AG08395 (cell line): ENCODE results near the gene DHH.
"Not testable (repeated sequence)": the region's sequence is repeated elsewhere in the genome, so short reads cannot be mapped to it uniquely, and the experiment has no call there.

Source experiments
- DNase-seq: peaks from one replicate; pipeline ENCODE4 v3.0.0; 2012; ENCODE audit warnings: mixed read lengths, low spot score

The DHH gene

DNA sequence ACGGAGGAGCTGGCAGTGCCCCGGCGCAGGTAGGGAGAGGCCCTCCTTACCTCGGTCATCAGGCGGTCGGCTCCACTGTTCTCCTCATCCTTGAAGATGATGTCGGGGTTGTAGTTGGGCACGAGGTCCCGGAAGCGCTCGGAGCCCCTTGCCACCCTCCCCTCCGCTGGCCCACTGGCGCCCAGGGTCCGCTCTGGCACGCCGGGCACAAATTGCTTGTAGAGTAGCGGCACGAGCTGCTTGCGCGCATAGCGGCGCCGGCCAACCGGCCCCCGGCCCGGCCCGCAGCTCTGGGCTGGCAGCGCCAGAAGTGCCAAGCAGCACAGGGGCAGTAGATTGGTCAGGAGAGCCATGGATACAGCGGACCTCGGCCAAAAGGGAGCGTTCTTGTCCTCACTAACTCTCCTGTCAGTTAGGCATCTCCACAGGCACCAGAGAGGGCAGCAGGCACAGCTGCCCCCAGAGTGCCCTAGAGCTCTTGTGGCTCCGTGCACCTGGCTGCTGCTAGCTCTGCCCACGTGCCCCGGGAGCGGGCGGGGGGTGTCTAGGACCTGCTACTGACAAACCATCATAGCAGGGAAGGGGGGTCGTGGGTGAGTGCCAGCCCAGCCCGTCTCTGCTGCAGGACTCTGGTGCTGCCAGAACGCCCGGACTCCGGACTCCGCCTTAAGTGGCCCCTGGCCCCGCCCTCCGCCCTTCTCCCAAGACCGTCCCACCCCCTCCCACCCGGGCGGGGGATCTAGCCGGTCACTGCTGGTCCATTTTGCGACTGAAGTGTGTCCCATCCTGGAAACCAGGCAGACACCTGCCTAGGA lies at the start of gene DHH:
DHH (minus strand) TSS at position 642 of the 815 bp plus-strand sequence; CDS start at position 353, 289 bp downstream.
- no peak for DNase-seq

DNA sequence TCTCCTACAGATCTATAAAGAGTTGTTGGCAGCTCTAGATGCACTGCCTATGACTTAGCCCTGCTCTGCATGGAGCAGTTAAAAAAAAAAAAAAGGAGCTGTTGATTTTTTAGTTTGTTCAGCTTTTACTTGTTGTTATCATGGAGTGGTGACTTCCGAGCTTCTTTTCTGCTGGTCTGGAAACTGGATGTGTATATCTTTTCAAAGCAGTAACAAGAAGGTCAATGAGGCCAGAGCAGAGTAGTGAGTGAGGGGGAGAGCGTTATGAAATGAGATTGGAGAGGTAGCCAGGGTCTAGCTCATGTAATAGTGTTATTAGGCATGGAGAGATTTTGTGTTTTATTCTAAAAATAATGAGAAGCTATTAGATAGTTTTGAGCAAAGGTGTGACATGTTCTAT lies 49.8 kb upstream of the DHH start:
- DNase-seq = no peak

DNA sequence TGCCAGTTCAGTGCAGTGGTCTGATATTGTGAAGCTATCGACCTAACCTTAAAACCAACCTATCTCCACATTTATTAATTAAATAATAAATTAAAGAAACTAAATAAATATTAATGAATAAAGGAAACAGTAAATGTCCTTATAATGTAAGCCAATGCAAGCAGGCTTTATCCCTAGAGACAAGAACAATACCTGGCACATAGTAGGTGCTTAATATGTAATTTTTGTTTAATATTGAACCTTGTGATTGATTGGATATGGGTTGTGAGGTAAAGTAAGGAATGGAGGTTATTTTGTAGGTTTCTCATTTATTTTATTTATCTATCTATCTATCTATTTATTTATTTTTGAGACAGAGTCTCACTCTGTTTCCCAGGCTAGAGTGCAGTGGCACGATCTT lies 44.4 kb upstream of the DHH start:
- DNase-seq = no peak

DNA sequence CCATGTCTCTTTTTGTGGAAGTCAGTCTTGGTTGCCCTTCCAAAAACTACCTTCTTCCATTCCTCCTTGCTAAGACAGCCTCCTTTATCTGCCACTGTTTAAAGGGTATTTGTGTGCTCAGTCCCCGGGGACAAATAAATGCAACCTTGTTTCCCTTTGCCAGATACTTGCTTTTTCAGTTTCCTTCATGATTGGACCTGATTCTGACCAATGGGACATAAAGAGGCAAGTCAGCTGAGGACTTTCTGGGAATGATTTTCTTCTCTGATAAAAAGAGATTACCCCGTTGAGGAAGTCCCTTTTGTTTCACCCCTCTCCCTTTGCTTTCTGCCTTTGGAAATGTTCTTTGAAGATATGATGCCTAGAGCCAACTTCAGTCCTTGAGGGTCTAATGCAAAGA lies 44.0 kb upstream of the DHH start:
- DNase-seq = no peak

DNA sequence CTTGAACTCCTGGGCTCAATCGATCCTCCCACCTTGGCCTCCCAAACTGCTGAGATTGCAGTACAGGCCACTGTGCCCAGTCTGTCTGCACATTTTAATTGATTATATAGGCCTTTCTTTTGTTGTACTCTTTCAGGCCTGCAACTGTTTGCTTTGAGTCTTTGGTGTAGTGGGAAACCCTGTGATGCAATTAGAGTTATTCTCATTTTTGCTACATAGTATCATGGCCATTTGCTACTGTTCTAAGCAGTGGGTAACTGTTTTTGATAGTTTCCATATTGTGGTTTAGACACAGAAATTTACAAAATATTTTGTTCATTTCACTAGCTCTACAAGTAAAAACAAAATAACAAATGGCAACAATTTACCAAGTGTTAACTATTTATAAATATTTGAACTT lies 42.9 kb upstream of the DHH start:
- DNase-seq = no peak

DNA sequence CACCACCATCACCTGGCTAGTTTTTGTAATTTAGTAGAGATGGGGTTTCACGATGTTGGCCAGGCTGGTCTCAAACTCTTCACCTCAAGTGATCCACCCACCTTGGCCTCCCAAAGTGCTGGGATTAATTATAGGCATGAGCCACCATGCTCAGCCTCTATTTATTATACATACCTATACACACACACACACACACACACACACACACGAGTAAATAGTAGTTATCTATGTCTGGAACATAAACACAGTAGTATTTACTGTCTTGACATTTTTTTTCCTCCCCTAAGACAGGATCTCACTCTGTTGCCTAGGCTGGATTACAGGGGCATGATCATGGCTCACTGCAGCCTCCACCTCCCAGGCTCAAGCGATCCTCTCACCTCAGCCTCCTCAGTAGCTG lies 42.4 kb upstream of the DHH start:
- not testable (repeated sequence) for DNase-seq

DNA sequence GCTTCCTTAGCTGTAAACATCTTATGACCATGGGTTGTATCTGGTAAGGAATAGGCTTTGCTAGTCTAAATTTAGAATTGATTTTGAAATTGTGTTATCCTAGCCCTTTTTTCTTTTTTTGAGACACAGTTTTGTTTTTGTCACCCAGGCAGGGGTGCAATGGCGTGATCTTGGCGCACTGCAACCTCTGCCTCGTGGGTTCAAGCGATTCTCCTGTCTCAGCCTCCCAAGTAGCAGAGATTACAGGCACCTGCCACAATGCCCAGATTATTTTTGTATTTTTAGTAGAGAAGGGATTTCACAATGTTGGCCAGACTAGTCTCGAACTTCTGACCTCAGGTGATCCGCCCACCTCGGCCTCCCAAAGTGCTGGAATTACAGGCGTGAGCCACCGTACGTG lies 39.0 kb upstream of the DHH start:
- no peak for DNase-seq

DNA sequence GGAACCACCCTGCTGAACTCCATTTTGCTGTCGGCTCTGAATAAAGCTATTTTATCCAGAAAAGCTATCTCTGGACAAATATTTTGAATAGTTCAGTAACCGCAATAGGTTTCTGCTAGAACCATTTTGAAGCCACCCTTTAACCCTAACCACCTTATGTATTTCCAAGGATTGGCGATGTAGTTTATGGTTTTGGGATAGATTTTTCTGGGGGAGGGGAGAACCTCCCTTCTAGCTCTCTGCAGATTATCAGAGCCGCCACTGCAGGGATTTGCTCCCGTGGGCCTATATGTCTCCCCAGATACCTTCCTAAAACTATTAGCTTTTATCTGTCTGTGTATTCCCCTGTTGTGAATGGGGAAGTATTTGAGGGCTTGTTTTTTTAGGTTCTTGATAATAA lies 38.4 kb upstream of the DHH start:
- DNase-seq = no peak

DNA sequence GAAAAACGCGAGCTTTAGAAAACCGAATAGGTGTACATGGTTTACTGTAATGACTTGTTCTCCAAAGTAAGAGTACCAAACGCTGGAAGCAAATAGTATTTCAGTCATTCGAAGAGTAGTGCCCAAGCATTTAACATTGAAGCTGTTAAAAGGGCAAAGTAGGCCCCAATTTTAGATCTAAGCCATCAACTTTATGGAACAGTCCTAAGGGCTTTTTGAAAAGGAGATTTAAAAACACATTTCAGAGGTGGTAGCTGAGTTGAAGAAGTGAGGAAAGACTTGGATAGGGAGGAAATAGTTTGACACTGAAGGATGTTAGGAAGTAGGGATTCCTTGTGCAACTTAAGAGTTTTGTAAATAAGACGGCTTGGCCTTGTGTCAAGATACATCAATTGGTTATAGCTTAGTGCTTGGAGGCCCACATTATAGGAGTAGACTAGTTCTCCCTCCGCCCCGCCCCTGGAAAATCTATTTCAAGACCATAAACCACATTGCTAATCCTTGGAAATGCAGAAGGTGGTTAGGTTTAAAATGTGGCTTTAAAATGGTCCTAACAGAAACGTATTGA lies 37.4 kb upstream of the DHH start:
- DNase-seq = peak; percentile 14

DNA sequence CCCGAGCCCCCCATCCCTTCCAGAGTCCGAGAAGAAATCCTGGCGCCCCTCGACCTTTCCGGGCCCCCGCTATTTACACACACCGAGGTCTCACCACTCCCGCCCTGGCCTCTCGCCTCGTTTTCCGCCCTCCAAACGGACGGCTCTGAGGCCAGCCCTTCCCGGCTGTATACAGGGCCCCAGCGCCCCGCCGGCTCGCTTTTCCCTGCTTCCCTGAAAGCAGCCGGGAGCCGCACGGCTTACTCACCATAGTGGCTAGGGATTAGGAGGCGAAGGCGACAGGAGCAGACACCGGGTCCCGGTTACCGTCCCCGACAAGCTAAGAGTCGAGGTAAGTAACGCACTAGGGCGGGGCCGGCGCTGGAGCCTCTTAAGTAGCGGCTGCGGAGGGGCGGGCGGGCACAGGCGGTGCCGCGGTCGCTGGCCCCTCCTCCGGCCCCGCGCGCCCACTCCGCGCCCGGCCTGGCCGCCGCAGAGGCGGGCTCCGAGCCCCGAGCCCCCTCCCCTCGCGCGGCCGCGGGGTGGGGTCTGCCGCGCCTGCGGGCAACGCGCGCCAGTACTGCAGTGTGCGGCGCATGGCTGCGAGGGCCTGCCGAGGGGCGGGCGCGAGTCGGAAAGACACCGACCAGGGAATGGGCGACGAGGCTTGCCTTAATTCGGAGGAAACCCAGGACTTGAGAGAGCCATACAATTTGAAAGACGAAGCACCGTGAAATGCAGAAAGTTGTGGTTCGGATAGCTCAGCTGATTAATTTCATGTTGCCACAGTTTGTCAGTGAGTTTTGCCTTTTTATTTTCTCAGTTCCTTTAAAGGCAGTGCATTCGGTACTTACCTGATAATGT lies 36.7 kb upstream of the DHH start, which contains the start of gene TUBA1B:
TUBA1B (minus strand) TSS at position 345 of the 843 bp plus-strand sequence; CDS start at position 250, 95 bp downstream.
- DNase-seq = peak; percentile 93

DNA sequence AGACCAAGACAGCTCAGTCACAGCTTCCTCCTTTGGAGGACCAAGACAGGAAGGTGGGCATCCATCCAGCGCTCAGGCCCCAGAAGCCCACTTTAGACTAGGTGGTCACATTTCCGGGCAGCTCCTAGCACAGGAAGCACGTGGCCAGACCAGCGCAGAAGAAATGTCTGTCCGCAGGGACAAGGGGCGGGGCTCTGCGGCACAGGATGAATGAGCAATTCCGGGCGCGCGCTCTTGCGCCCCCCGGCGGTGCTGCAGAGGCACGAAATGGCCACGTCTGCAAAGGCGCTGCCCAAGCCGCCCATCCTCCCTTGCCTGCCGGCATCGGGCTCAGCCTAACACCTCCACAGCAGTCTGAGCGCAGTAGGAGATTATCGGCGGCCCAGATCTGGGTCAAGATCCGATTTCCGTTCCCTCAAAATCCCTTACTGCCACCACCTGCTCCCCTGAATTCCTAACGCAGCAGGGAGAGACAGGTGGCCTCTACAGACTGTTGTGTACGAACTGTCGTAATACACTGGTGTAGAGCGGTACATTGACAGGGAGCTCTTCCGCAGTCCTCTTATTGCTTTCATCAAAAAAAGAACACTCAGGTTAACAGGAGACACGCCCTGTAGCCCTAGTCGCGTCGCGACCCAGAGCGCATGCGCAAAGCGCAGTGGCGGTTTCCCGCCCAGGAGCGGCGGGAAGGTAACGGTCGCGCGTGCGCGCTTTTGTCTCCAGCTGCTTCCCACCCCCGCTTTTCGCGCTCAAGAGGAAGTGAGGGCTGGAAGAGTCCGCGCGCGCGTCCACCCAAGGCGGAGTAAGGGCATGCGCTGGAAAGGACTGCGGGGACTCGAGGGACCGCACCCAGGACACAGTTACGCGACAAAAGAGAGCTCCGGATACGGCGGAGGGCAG lies 35.8 kb upstream of the DHH start:
- peak; percentile 96 for DNase-seq

DNA sequence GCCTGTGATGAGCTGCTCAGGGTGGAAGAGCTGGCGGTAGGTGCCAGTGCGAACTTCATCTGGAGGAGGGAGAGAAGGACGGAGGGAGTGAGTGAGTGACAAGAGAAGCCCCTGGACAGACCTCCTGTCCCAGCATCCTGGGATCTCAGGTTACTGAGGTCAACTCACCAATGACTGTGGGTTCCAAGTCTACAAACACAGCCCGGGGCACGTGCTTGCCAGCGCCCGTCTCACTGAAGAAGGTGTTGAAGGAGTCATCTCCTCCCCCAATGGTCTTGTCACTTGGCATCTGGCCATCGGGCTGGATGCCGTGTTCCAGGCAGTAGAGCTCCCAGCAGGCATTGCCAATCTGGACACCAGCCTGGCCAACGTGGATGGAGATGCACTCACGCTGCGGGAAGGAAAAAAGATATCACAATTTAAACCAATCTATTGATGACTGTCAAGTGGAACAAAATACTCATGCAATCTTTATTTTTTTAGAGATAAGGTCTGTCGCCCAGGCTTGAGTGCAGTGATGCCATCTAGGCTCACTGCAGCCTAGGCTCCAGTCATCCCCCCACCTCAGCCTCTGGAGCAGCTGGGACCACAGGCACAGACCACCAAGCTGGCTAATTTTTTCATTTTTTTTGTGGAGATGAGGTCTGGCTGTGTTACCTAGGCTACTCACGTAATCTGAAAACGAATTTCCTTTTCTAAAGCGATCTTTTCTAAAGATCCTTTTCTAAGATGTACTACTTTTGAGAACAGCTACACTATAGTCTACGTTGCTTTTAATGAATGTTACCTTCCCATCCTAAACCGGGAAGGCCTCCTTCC lies 34.9 kb upstream of the DHH start:
- no peak for DNase-seq

DNA sequence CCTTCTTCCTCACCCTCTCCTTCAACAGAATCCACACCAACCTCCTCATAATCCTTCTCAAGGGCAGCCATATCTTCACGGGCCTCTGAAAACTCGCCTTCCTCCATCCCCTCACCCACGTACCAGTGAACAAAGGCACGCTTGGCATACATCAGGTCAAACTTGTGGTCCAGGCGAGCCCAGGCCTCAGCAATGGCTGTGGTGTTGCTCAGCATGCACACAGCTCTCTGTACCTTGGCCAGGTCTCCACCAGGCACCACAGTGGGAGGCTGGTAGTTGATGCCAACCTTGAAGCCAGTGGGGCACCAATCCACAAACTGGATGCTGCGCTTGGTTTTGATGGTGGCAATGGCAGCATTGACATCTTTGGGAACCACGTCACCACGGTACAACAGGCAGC lies 33.4 kb upstream of the DHH start:
- not testable (repeated sequence) for DNase-seq

DNA sequence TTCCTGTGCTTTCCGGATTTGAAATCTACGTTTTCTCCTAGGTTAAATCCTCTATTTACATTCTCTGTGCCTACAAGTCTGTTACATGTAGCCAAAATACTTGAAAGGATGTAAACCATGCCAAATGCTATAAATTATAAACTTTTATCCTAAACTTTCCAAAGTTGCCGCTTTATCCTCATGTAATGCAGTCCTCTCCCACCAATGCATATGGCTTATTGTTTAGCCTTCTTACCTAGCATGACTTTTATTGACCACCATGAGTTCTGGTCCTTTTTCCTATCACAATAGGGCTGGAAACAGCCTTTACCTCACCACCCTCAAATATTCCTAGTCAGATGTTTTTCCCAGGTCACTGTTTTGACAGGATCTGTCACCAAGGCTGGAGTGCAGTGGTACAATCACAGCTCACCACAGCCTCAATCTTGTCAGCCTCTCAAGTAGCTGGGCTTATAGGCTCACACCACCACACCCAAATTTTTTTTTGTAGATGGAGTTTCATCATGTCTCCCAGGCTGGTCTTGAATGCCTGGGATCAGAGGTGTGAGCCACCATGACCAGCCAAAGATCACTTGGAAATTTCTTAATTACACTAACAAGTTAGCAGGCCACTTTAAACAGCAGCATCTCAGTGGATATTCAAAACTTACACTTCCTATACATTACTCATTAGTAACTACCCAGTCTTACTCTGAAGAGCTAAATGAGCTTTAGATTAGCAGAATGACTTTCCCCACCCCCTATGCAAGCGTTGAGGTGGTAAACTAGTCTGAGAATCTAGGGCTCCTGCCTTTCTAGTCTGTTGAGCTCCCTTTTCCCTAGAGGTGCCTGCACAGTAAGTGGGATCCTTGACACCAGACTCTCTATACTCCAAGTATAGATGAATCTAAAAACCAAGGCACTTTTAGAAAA lies 32.5 kb upstream of the DHH start:
- DNase-seq = no peak

DNA sequence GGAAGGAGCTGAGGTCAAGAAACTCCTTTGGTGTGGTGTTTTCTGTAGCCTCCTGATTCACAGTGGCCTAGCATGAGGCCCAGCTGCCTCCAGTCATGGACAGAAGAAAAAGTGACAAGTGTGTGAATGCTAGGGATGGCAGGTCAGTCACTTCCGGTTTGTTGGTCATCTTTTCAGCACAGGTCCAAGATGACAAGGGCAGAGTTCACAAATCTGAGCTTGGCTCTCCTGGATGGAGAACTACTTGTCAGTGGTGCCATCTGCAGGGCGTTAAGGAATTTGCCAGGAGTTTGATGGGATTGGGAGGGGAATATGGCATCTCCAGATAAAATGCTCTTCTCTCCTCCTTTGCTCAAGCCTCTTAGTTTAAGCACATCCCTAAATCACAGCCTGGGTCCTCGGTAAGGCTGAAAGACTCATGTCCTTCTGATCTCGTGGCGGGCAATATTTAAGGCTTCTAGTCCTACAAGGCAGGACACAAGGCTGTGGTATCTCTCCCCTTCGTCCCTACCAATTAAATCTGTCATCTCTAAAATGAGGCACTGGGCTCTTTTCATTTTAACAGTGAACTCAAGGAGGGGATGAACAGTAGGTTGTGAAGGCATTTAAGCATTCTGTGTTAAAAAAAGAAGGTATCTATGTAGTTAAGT lies 26.6 kb upstream of the DHH start:
- DNase-seq = peak; percentile 80

DNA sequence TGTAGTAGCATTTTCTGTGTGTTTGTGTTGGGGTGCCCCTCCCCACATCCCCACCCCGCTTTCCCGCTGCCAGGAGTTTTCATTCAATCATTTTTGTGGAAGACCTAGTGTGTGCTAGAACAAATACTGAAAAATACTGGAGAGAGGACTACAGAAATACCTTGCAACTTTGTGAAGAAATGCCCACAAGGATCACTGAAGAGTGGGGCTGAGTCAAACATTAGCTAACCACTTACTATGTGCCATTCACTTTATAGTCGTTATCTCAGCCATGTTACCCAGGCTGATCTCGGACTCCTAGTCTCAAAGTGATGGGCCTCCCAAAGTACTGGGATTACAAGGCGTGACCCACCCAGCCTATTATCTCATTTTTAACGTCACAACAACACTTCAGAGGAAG lies 16.6 kb upstream of the DHH start:
- DNase-seq = no peak

DNA sequence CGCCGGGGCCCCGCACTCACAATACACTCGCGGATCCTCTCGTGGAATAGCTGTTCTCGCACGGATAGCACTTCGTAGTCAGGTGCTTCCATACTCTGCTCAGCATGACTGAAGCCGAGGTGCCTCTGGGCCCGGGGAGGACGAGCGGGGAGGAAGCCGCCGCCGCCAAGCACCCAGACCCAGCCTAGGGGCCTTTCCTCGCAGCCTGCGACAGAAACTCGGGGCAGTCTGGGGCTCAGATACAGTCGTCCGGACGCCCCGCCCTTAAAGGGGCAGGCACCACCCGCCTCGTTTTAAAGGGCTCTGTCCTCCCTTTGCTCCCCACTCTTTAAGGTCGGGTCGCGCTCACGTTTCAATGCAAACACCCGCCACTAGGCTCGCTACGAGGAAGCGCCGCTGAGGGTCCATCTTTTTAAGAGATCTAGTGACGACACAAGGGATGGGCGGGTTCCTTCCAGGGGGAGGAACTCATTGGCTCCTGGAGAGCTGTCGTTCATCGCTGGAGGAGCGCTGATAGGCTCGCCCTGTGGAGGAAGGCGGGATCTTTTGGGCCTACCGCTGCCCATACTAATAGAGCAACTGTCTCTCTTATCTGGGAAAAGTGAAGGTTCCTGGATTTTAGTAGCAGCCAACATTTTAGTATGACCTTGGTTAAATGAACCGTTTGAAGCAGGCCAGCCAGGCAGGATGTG lies 16.0 kb upstream of the DHH start, which contains the start of gene LMBR1L:
LMBR1L (minus strand) TSS at position 384 of the 692 bp plus-strand sequence; CDS start at position 92, 292 bp downstream.
- peak; percentile 100 for DNase-seq
